Measurements from ENCODE around the gene ABCB11.
"Not testable (repeated sequence)": the region's sequence is repeated elsewhere in the genome, so short reads cannot be mapped to it uniquely, and the experiment has no call there.

Gene ABCB11

GRCh38 chr2:168935810-168936581 lies 95.1 kb downstream of the ABCB11 start:
- H3K4me3 ChIP-seq (ENCODE audit: low read depth, low read length): no peak overlapping the region
- no peak for DNase-seq (ENCODE audit: low read depth)
- no peak for TF ChIP-seq CTCF (IDR thresholded peaks at IDR 0.05; ENCODE audit: low read depth, low read length, missing control alignments)

- TF ChIP-seq CTCF (IDR thresholded peaks at IDR 0.05; ENCODE audit: low read depth, low read length, missing control alignments): no peak
- no peak for DNase-seq (ENCODE audit: low read depth)
- H3K4me3 ChIP-seq (ENCODE audit: low read depth, low read length): no peak overlapping the region
Observed at GRCh38 chr2:168934826-168935225, 96.3 kb downstream of the ABCB11 start.

GRCh38 chr2:168932174-168932573 lies 99.0 kb downstream of the ABCB11 start:
- not testable (repeated sequence) for DNase-seq (ENCODE audit: low read depth); H3K4me3 ChIP-seq (ENCODE audit: low read depth, low read length)

- no peak for DNase-seq (ENCODE audit: low read depth)
- no peak overlapping the region for H3K4me3 ChIP-seq (ENCODE audit: low read depth, low read length)
- no peak for TF ChIP-seq CTCF (IDR thresholded peaks at IDR 0.05; ENCODE audit: low read depth, low read length, missing control alignments)
Observed at GRCh38 chr2:168930242-168930641, 100.9 kb downstream of the ABCB11 start.

DNA sequence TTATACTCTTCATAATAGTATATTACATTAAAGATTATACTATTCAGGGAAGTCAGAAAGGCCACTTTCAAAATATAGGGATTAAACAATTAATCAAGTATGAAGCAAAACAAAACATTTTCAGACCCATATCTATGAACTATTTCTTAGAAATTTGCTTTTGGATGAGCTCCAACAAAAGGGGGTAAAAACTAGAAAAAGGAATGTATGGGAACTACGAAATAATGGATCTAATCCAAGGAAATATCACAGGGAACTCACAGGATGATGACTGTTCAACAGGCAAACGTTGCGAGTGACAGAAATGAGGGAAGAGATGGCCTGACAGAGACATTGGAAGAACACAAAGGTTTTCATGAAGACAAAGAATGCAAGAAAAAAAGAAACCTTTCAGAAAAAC lies 102.1 kb downstream of the ABCB11 start:
- DNase-seq (ENCODE audit: low read depth): no peak
- no peak for TF ChIP-seq CTCF (IDR thresholded peaks at IDR 0.05; ENCODE audit: low read depth, low read length, missing control alignments)
- H3K4me3 ChIP-seq (ENCODE audit: low read depth, low read length): no peak overlapping the region

DNA sequence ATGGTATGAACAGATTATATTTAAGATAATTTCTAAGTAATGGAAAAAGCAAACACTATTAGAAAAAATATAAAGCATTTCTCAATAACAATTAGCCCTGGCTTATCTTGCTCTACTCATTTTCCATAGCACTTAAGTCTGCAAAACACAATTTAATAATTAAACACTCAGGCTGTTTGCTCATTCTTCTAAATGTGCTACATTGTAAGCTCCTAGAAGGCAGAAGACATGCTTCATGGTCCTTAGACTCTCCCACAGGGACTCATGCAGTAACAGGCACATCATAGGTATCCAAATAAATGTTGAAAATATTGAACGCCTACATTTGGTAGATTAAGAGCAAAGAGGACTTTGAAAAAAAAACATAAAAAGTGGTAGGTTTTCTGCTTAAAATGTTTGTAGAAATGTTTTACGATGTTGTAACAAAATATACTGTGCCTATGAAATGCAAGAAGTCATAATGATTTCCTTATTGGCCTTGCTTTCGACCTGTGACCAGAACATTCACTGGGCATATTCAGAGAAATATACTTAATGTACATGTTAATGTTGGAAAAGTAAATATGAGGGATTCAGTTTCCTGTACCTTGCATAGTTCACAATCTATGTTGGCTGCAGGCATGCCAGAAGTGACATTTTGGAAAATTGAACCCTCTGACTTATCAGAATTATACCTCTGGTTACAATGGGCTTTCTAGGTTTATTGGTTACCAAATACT lies 102.9 kb downstream of the ABCB11 start:
- DNase-seq (ENCODE audit: low read depth): no peak
- H3K4me3 ChIP-seq (ENCODE audit: low read depth, low read length): no peak overlapping the region
- no peak for TF ChIP-seq CTCF (IDR thresholded peaks at IDR 0.05; ENCODE audit: low read depth, low read length, missing control alignments)

DNA sequence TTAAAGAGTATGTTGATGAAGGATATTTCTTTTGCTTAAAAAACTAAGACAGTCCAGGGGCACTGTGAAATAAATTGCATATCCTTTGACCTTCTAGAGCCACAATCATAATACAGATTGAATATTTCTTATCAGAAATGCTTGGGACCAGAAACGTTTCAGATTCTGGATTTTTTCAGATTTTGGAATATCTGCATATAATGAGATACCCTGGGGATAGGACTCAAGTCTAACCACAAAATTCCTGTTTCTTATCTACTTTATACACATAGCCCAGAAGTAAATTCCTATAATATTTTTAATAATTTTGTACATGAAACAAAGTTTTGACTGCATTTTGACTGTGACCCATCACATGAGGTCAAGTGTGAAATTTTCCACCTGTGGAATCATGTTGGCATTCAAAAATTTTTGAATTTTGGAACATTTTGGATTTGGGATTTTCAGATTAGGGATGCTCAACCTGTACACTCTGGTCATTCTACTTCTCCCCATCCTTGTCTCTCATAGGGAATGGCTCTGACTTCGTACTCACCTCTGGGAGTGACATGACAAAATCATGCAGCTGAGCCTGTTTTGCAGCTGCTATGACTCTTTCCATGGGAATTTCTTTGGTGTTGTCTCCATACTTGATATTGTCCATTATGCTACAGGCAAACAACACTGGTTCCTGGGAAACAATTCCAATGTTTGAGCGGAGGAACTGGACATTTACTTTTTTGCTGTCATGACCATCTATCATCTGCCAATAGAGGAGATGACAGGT lies 104.3 kb downstream of the ABCB11 start:
- no peak for DNase-seq (ENCODE audit: low read depth)
- no peak for TF ChIP-seq CTCF (IDR thresholded peaks at IDR 0.05; ENCODE audit: low read depth, low read length, missing control alignments)

More for the DNA sequence above, 104.3 kb downstream of the ABCB11 start:
- no peak overlapping the region for H3K4me3 ChIP-seq (ENCODE audit: low read depth, low read length)

Data from GM12864 (cell line).